A375 (cell line): Measurements from ENCODE around the gene MPC2. TPM values are rescaled to one million over a fixed set of nuclear protein-coding genes. Genes with fewer than 3 reads are reported as not detected.

ENCODE experiments used
- total RNA-seq: library from RNA; depleted of rRNA; stranded (reverse); fragments of >200 nt; shearing (Covaris generic); gene quantifications from 2 replicates; pipeline ENCODE4 v1.2.3, GENCODE V29; 2014; rRNA removed

Gene MPC2
- total RNA-seq, result 28.8 and 30.3 TPM in 2 replicates

GRCh38 chr1:167936930-167937708, at the start of gene MPC2:
TSS of gene MPC2 (minus strand) at chr1:167937072. CDS start at chr1:167935841, 1,231 bp downstream.

DNA sequence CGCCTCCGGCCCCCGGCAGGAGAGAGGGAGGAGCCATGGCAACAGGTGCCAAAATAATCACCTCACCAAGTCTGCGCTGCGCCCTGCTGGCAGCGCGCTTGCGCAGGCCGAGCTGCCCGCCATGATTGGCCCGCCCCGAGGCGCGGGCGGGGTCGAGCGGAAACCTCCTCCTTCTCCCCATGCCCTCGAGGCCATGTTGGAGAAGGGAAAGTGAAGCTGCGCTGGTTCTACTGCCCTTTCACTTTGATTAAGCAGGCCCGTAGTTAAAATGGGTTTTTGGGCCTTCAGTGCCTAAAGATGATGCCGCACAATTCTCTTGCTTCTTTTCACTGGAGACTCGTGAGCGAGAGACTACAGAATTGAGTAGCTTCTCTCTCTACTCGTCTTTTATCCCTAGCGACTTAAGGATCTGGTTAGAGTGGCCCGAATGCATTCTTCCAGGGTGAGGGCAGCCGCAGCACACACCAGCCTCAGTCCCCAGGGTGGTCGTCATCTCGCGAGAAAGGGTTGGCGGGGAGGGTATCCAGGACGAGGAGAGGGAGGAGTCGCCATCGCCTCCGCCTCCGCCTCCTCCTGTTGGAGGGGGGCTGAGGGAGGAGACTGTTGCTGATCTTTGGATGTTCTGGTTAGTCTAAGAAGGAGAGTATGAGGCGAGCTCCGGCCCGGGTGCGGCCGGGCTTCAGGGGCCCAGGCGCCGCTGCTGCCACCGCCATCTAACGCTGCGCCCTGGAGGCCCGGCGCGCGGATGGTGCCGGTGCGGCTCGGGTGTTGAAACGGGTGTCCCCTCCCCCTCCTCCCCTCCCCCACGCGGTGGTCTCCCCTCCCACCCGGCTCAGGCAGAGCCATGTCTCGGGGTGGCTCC, 573 bp downstream of the MPC2 start, which contains the start of gene DCAF6:
Gene DCAF6 (plus strand): TSS at position 616 of the 862 bp plus-strand sequence. CDS start 229 bp downstream, at position 845.

DNA sequence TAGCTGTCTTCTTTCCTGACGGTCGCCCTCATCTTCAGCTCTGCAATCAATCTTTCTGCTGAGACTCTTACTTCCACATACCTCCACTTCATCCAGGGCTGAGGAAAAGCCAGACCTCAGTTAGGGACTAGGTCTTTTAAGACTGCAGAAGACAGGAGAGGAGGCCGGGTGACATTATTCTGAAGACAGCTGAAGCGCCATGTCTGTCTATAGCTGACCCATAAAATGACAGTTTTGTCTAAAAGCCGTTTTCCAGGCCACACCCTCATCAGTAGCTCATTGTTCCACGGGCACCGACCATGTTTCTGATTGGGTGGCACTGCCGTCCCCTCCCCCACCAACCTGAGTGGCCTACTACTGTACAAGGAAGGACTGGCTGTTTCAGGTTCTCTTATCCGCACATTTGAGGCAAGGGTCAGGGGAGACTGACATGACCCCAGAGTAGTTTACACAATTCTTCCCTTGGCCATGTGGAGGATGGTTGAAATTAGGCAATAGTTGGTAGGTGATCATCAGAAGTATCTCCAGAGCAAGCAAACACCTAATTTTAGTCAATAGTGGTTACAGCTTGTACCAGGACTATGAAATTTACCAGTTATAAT, 22.9 kb downstream of the MPC2 start, which contains the start of gene ADCY10:
Gene ADCY10 (minus strand): TSS at position 240 of the 602 bp plus-strand sequence. CDS start 8,994 bp downstream, outside the sequence.

Other genes starting within 250 kb of the MPC2 start
- 21.4 and 36.8 TPM in 2 replicates for gene MPZL1, start 215.1 kb downstream of the MPC2 start, total RNA-seq
- gene ADCY10, start 22.9 kb downstream of the MPC2 start, total RNA-seq, result 0.04 and 0.05 TPM in 2 replicates
- gene DCAF6, start 389 bp downstream of the MPC2 start, total RNA-seq, result 34.3 and 39.2 TPM in 2 replicates
- 8.9 and 9.9 TPM in 2 replicates for gene GPR161, start 199.9 kb upstream of the MPC2 start, total RNA-seq
- gene TIPRL, start 241.9 kb upstream of the MPC2 start, total RNA-seq, result 80.7 and 94.4 TPM in 2 replicates